ENCODE data around the gene ZACN.

The ZACN gene

GRCh38 chr17:76107509-76107908 is 28.5 kb downstream of the ZACN start:
- DNase-seq (ENCODE audit: low spot score) = no peak
- H3K4me3 ChIP-seq = no peak overlapping the region
- no peak overlapping the region for H3K27ac ChIP-seq
- TF ChIP-seq, protein P1, sequence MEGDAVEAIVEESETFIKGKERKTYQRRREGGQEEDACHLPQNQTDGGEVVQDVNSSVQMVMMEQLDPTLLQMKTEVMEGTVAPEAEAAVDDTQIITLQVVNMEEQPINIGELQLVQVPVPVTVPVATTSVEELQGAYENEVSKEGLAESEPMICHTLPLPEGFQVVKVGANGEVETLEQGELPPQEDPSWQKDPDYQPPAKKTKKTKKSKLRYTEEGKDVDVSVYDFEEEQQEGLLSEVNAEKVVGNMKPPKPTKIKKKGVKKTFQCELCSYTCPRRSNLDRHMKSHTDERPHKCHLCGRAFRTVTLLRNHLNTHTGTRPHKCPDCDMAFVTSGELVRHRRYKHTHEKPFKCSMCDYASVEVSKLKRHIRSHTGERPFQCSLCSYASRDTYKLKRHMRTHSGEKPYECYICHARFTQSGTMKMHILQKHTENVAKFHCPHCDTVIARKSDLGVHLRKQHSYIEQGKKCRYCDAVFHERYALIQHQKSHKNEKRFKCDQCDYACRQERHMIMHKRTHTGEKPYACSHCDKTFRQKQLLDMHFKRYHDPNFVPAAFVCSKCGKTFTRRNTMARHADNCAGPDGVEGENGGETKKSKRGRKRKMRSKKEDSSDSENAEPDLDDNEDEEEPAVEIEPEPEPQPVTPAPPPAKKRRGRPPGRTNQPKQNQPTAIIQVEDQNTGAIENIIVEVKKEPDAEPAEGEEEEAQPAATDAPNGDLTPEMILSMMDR (IDR thresholded peaks at IDR 0.05) = no peak

DNA sequence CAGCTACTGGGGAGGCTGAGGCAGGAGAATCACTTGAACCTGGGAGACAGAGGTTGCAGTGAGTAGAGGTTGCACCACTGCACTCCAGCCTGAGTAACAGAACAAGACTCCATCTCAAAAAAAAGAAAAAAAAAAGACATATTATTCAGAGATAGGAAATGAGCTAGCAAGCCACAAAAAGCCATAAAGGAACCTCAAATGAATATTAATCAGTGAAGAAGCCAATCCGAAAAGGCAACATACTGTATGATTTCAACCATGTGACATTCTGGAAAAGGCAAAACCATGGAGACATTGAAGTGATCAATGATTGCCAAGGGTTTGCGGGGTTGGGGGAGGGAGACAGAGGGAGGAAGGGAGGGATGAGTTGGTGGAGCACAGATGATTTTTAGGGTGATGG is 33.0 kb downstream of the ZACN start:
- TF ChIP-seq, protein P1 (IDR thresholded peaks at IDR 0.05) = no peak
- Histone ChIP-seq H3K4me3 (no peak overlapping the region), H3K27ac (no peak overlapping the region)
- DNase-seq (ENCODE audit: low spot score) = no peak

- TF ChIP-seq, protein P1 (IDR thresholded peaks at IDR 0.05) = no peak
- Histone ChIP-seq H3K4me3 (no peak overlapping the region), H3K27ac (no peak overlapping the region)
- DNase-seq (ENCODE audit: low spot score) = no peak
Measured at GRCh38 chr17:76115138-76115754, 36.3 kb downstream of the ZACN start.

GRCh38 chr17:76119409-76120371 is 40.7 kb downstream of the ZACN start:
- TF ChIP-seq, protein P1 (IDR thresholded peaks at IDR 0.05) = no peak
- no peak for DNase-seq (ENCODE audit: low spot score)
- no peak overlapping the region for H3K27ac ChIP-seq
- no peak overlapping the region for H3K4me3 ChIP-seq

DNA sequence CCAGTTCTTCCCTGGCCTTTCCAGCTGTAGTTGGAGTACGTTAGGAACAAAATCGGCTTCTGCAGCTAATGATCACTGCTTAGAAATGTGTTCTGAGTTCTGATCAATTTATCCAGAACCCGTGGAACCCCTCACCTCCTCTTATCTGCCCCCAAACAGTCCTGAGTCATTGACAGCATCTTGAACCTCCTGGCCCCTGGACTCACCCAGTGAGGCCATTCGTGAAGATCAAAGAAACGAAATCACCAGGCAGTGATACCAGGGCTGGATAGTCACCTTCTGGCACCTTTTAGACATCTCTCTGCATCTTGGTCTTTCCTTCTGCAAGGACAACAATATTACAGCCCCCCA is 41.7 kb downstream of the ZACN start:
- TF ChIP-seq, protein P1 (IDR thresholded peaks at IDR 0.05) = no peak
- Histone ChIP-seq H3K4me3 (no peak overlapping the region), H3K27ac (no peak overlapping the region)
- DNase-seq (ENCODE audit: low spot score) = no peak

DNA sequence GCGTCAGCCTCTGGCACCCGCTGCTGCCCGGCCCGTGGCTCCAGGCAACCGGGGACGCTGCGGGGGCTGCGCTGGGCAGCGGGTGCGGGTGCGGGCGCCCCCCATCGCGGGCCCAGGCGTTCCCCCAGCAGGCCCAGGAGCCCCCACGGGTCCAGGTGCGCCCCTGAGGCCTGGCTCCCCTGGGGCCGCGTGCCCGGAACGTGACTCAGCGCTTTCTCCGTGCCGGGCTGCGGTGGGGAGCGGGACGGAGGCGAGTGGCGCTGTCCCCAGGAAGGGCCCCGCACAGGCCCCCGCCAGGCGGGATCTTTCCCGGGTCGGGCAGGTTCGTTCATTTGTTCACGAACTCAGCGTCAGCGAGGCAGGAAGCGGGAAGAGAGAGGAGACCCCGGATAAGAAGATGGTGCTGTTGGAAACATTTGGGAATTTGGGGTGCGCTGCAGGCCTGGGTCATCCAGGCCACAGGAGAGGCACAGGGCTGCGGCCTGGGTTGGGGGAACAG is 43.0 kb downstream of the ZACN start:
- Histone ChIP-seq H3K4me3 (peak overlapping the region; percentile 71), H3K27ac (peak overlapping the region; percentile 3 to 32)
- TF ChIP-seq, protein P1 (IDR thresholded peaks at IDR 0.05) = no peak
- no peak for DNase-seq (ENCODE audit: low spot score)
